K562 (cell line): ENCODE data around the gene CFAP141. TPM values are rescaled to one million over a fixed set of nuclear protein-coding genes. Genes with fewer than 3 reads are reported as not detected.

ENCODE experiments used
- ATF3 ChIP-seq, 2 experiments: fragments of 450-650 bp in 1 of 2; sonication (generic) in 1 of 2; formaldehyde crosslinking in 1 of 2; IDR thresholded peaks in 1 of 2; conservative IDR thresholded peaks in 1 of 2; 2 replicates each; pipeline versions ENCODE4 v1.6.1 to v1.8.1; 2016 to 2023; ENCODE audit warnings: mild to moderate bottlenecking in 2 of 2, moderate library complexity in 2 of 2, inconsistent platforms in 1 of 2, missing genetic modification reagents in 1 of 2
- FOSL1 ChIP-seq: fragments of 200-800 bp; sonication (Bioruptor generic); conservative IDR thresholded peaks from 2 replicates; pipeline ENCODE4 v1.6.1; 2016; ENCODE audit warnings: missing genetic modification characterization, missing compliant biosample characterization
- FOXM1 ChIP-seq, 2 experiments: fragments of 450-650 bp in 1 of 2; sonication (generic) in 1 of 2; formaldehyde crosslinking in 1 of 2; IDR thresholded peaks; 2 replicates each; pipeline versions ENCODE4 v1.6.1 to v1.9.0; 2017 to 2022; ENCODE audit warnings: low read depth in 2 of 2, mild to moderate bottlenecking in 2 of 2, missing genetic modification reagents in 1 of 2, moderate library complexity in 1 of 2
- HCFC1 ChIP-seq: IDR thresholded peaks from 2 replicates; pipeline ENCODE4 v1.6.1; 2012; ENCODE audit warnings: low read depth, low read length, improper control_type of control experiment
- HES1 ChIP-seq: fragments of 450-650 bp; IDR thresholded peaks from 2 replicates; pipeline ENCODE4 v1.6.1; 2016; ENCODE audit warnings: low read depth, mild to moderate bottlenecking, moderate library complexity
- JUND ChIP-seq, 2 experiments: IDR thresholded peaks; 2 replicates in 1 of 2; 3 replicates in 1 of 2; pipeline ENCODE4 v1.6.1; 2011; ENCODE audit warnings: borderline replicate concordance in 2 of 2, low read depth in 2 of 2, low read length in 2 of 2, improper control_type of control experiment in 1 of 2, missing biosample characterization in 1 of 2, missing genetic modification characterization in 1 of 2, missing genetic modification reagents in 1 of 2
- MLLT1 ChIP-seq, 2 experiments: fragments of 450-650 bp; IDR thresholded peaks; 2 replicates each; pipeline ENCODE4 v1.6.1; 2016
- MXI1 ChIP-seq: IDR thresholded peaks from 2 replicates; pipeline ENCODE4 v1.6.1; 2011; ENCODE audit warnings: low read depth, mild to moderate bottlenecking, improper control_type of control experiment, low read length
- ZBTB49 ChIP-seq: sonication (generic); formaldehyde crosslinking; IDR thresholded peaks from 2 replicates; pipeline ENCODE4 v1.8.0; 2022; ENCODE audit warnings: missing genetic modification reagents, mild to moderate bottlenecking, borderline replicate concordance
- ZNF197 ChIP-seq: fragments of 200-800 bp; sonication (Bioruptor generic); IDR thresholded peaks from 2 replicates; pipeline ENCODE4 v1.6.1; 2016; ENCODE audit warnings: low read depth, missing genetic modification characterization, missing compliant biosample characterization
- ZNF644 ChIP-seq: fragments of 200-800 bp; sonication (Bioruptor generic); IDR thresholded peaks from 2 replicates; pipeline ENCODE4 v1.6.1; 2016; ENCODE audit warnings: low read depth, missing genetic modification characterization, missing compliant biosample characterization
- polyA plus RNA-seq, 8 experiments: library from polyadenylated mRNA; depleted of rRNA in 4 of 8; stranded (reverse) in 5 of 8; unstranded in 3 of 8; fragments of >200 nt; fragmentation: Nextera tagmentation in 2 of 8; fragmentation: Illumina TruSeq in 1 of 8; extraction: Ambion mirVana in 2 of 8; extraction: Trizol in 1 of 8; gene quantifications; 2 replicates each; pipeline versions ENCODE4 v1.2.1 to v1.2.3, GENCODE V29; 2011 to 2014; ENCODE audit warnings: inconsistent platforms in 1 of 8, missing spikeins in 1 of 8
- total RNA-seq, 7 experiments: library from RNA; depleted of rRNA in 6 of 7; stranded (reverse); fragments of >200 nt in 6 of 7; fragmentation: Illumina TruSeq in 2 of 7; extraction: Trizol in 2 of 7; gene quantifications; 2 replicates each; pipeline versions ENCODE4 v1.2.1 to v1.2.3, GENCODE V29; 2011 to 2021; ENCODE audit warnings: low replicate concordance in 1 of 7

CFAP141 gene
- total and polyA plus RNA-seq, 9 of the 15 experiments (the other 6 are each of a cell fraction or from before 2014, with no cell fraction given) = not detected

- TF ChIP-seq HES1 (no peak), MLLT1 (IDR thresholded peaks at IDR 0.05) (peak in 1 of 2 experiments; percentile 82; a peak in 1 of 4 replicates), ATF3 (IDR thresholded peaks at IDR 0.05) (no peak), ATF3 (CRISPR knock-in tag; conservative IDR thresholded peaks at IDR 0.05) (no peak), MXI1 (peak; percentile 53; the same call in 1 of the 2 replicates), ZBTB49 (CRISPR knock-in tag) (0 out of 2 replicates have a peak, but pooled peaks have one; percentile 8), FOXM1 (IDR thresholded peaks at IDR 0.05; ENCODE audit: low read depth) (no peak), FOXM1 (CRISPR knock-in tag; IDR thresholded peaks at IDR 0.05; ENCODE audit: low read depth) (no peak), FOSL1 (tag) (no peak), ZNF644 (no peak), ZNF197 (CRISPR knock-in tag) (no peak), JUND (IDR thresholded peaks at IDR 0.05; ENCODE audit: borderline replicate concordance, low read depth, low read length) (no peak; the same call in 1 of the 2 replicates), JUND (tag; IDR thresholded peaks at IDR 0.05; ENCODE audit: borderline replicate concordance, low read depth, low read length) (no peak), HCFC1 (0 out of 2 replicates have a peak, but pooled peaks have one; percentile 6)
Observed at GRCh38 chr1:154182344-154183045, 23.6 kb downstream of the CFAP141 start (continued).
